Neural cell (in vitro differentiated cells): ENCODE data around the gene GPR183.

Source experiments
- CTCF ChIP-seq: fragments of 450-650 bp; IDR thresholded peaks from 2 replicates; pipeline ENCODE4 v1.5.1; 2014; ENCODE audit warnings: antibody characterized with exemption, mild to moderate bottlenecking, moderate library complexity; ENCODE audit not compliant: poor library complexity, severe bottlenecking
- EP300 ChIP-seq: fragments of 450-650 bp; conservative IDR thresholded peaks from 2 replicates; pipeline ENCODE4 v1.6.1; 2014; ENCODE audit warnings: antibody characterized with exemption, mild to moderate bottlenecking, moderate library complexity; ENCODE audit not compliant: poor library complexity, severe bottlenecking
- EZH2 ChIP-seq: fragments of 200-600, 300-800 bp; shearing (Covaris generic), sonication (generic); IDR thresholded peaks from 2 replicates; pipeline ENCODE4 v1.6.1; 2014; ENCODE audit warnings: antibody characterized with exemption, low read length, borderline replicate concordance, mild to moderate bottlenecking; ENCODE audit not compliant: insufficient read depth, poor library complexity, severe bottlenecking
- MXI1 ChIP-seq: fragments of 450-650 bp; conservative IDR thresholded peaks from 2 replicates; pipeline ENCODE4 v1.6.1; 2014; ENCODE audit warnings: antibody characterized with exemption, mild to moderate bottlenecking; ENCODE audit not compliant: poor library complexity, severe bottlenecking
- RAD21 ChIP-seq: fragments of 450-650 bp; conservative IDR thresholded peaks from 2 replicates; pipeline ENCODE4 v1.6.1; 2014; ENCODE audit warnings: antibody characterized with exemption, mild to moderate bottlenecking, moderate library complexity
- TAF1 ChIP-seq: IDR thresholded peaks from 2 replicates; pipeline ENCODE4 v1.6.1; 2012; ENCODE audit warnings: low read depth

GRCh38 chr13:99294958-99295357 is 12.2 kb downstream of the GPR183 start:
- TF ChIP-seq EZH2 = no peak
- no peak for TF ChIP-seq CTCF
- TF ChIP-seq EP300 = no peak
- no peak for TF ChIP-seq TAF1
- no peak for TF ChIP-seq RAD21
- TF ChIP-seq MXI1 = no peak
